SK-N-SH (cell line): ENCODE measurements around the gene HTR2B. TPM values are rescaled to one million over a fixed set of nuclear protein-coding genes. Genes with fewer than 3 reads are reported as not detected.

Experiments used
- CTCF ChIA-PET: fragments of 300-600, 350-600 bp; formaldehyde crosslinking; extraction: SDS; loops from one replicate; lab custom pipeline; 2021; lab: Yijun Ruan, JAX
- POLR2A ChIA-PET: fragments of 350-600 bp; sonication (Branson Sonifier 250); formaldehyde crosslinking; extraction: SDS; loops from one replicate; lab custom pipeline; 2020; ENCODE audit warnings: antibody characterized with exemption, inconsistent platforms; lab: Yijun Ruan, JAX
- DNase-seq: peaks from one replicate; pipeline ENCODE4 v3.0.0; 2012
- H2AFZ ChIP-seq: fragments of 200-600 bp; sonication (generic); 2 replicates; pipeline ENCODE4 v1.8.1; 2016; ENCODE audit warnings: antibody characterized with exemption, mild to moderate bottlenecking, low read depth
- H3F3A ChIP-seq: fragments of 200-600 bp; sonication (generic); replicated peaks from 2 replicates; pipeline ENCODE3; 2016; ENCODE audit warnings: antibody characterized with exemption, mild to moderate bottlenecking; ENCODE audit not compliant: insufficient read depth
- H3K27ac ChIP-seq, 2 experiments: fragments of 200-500 bp in 1 of 2; fragments of 200-600 bp in 1 of 2; sonication (Bioruptor generic) in 1 of 2; sonication (generic), shearing (Covaris generic) in 1 of 2; 2 replicates each; pipeline versions ENCODE4 v1.5.1 to v1.6.1; 2014 to 2016; ENCODE audit warnings: low read depth in 2 of 2, inconsistent platforms in 1 of 2, low read length in 1 of 2, mild to moderate bottlenecking in 1 of 2, mixed read lengths in 1 of 2
- H3K27me3 ChIP-seq: fragments of 200-600 bp; sonication (generic), shearing (Covaris generic); 2 replicates; pipeline ENCODE4 v1.6.1; 2016; ENCODE audit warnings: mixed run types; ENCODE audit not compliant: insufficient read depth
- H3K36me3 ChIP-seq, 2 experiments: fragments of 200-500 bp in 1 of 2; fragments of 200-600 bp in 1 of 2; sonication (Bioruptor generic) in 1 of 2; sonication (generic) in 1 of 2; replicated peaks in 1 of 2; 2 replicates each; pipeline versions ENCODE3 to v1.5.1; 2014 to 2016; ENCODE audit warnings: low read length in 1 of 2, mild to moderate bottlenecking in 1 of 2; ENCODE audit not compliant: insufficient read depth in 2 of 2, control insufficient read depth in 1 of 2
- H3K4me1 ChIP-seq, 2 experiments: fragments of 200-500 bp in 1 of 2; fragments of 200-600 bp in 1 of 2; sonication (Bioruptor generic) in 1 of 2; sonication (generic), shearing (Covaris generic) in 1 of 2; 2 replicates each; pipeline versions ENCODE4 v1.5.1 to v1.6.1; 2014 to 2016; ENCODE audit warnings: low read depth in 1 of 2, low read length in 1 of 2, mixed run types in 1 of 2; ENCODE audit not compliant: insufficient read depth in 2 of 2, control insufficient read depth in 1 of 2
- H3K4me2 ChIP-seq: fragments of 200-600 bp; sonication (generic), shearing (Covaris generic); 2 replicates; pipeline ENCODE4 v1.6.1; 2017; ENCODE audit warnings: mixed run types
- H3K4me3 ChIP-seq, 2 experiments: fragments of 200-500 bp in 1 of 2; fragments of 200-600 bp in 1 of 2; sonication (Bioruptor generic) in 1 of 2; sonication (generic), shearing (Covaris generic) in 1 of 2; 2 replicates each; pipeline versions ENCODE4 v1.5.1 to v1.8.1; 2014 to 2016; ENCODE audit warnings: low read depth in 2 of 2, inconsistent platforms in 1 of 2, low read length in 1 of 2, mild to moderate bottlenecking in 1 of 2, mixed read lengths in 1 of 2, moderate library complexity in 1 of 2
- H3K79me2 ChIP-seq: fragments of 200-600 bp; sonication (generic); 2 replicates; pipeline ENCODE4 v1.8.1; 2017; ENCODE audit warnings: mild to moderate bottlenecking; ENCODE audit not compliant: insufficient read depth
- H3K9ac ChIP-seq: fragments of 200-600 bp; sonication (generic); 2 replicates; pipeline ENCODE4 v1.6.1; 2017; ENCODE audit warnings: mixed run types
- H3K9me2 ChIP-seq: fragments of 200-600 bp; sonication (generic); 2 replicates; pipeline ENCODE4 v1.6.1; 2017; ENCODE audit warnings: mixed run types
- H3K9me3 ChIP-seq: fragments of 200-600 bp; sonication (generic); 2 replicates; pipeline ENCODE4 v1.6.1; 2017; ENCODE audit warnings: mixed run types, mild to moderate bottlenecking, moderate library complexity
- H4K20me1 ChIP-seq: fragments of 200-600 bp; sonication (generic); 2 replicates; pipeline ENCODE4 v1.6.1; 2017; ENCODE audit warnings: mild to moderate bottlenecking, mixed run types; ENCODE audit not compliant: insufficient read depth
- CHD2 ChIP-seq: fragments of 150-350 bp; IDR thresholded peaks from 2 replicates; pipeline ENCODE4 v1.6.1; 2018; ENCODE audit warnings: low read length; ENCODE audit not compliant: partially characterized antibody
- ELF1 ChIP-seq: IDR thresholded peaks from 2 replicates; pipeline ENCODE4 v1.4.0; 2012
- EP300 ChIP-seq, 2 experiments: IDR thresholded peaks; 2 replicates each; pipeline versions ENCODE4 v1.4.0 to v1.6.1; 2012; ENCODE audit warnings: borderline replicate concordance in 1 of 2, low read depth in 1 of 2, low read length in 1 of 2
- FOSL2 ChIP-seq: IDR thresholded peaks from 2 replicates; pipeline ENCODE4 v1.4.0; 2012; ENCODE audit warnings: low read depth, mild to moderate bottlenecking, moderate library complexity, borderline replicate concordance
- FOXJ3 ChIP-seq: sonication (generic); formaldehyde crosslinking; IDR thresholded peaks from 2 replicates; pipeline ENCODE4 v1.5.1; 2020; ENCODE audit warnings: mild to moderate bottlenecking, missing genetic modification reagents
- FOXM1 ChIP-seq: IDR thresholded peaks from 2 replicates; pipeline ENCODE4 v1.4.0; 2012; ENCODE audit warnings: low read depth, mild to moderate bottlenecking
- JUND ChIP-seq: IDR thresholded peaks from 2 replicates; pipeline ENCODE4 v1.4.0; 2012
- MAX ChIP-seq: IDR thresholded peaks from 2 replicates; pipeline ENCODE4 v1.4.0; 2012; ENCODE audit warnings: low read depth
- MXI1 ChIP-seq: IDR thresholded peaks from 2 replicates; pipeline ENCODE4 v1.6.1; 2012; ENCODE audit warnings: mild to moderate bottlenecking, low read depth, low read length, improper control_type of control experiment
- POLR2AphosphoS5 ChIP-seq: IDR thresholded peaks from 2 replicates; pipeline ENCODE4 v1.6.1; 2012; ENCODE audit warnings: low read depth, low read length
- RAD21 ChIP-seq: IDR thresholded peaks from 2 replicates; pipeline ENCODE4 v1.6.1; 2012; ENCODE audit warnings: mild to moderate bottlenecking, low read length
- RCOR1 ChIP-seq: fragments of 150-350 bp; IDR thresholded peaks from 2 replicates; pipeline ENCODE4 v1.6.1; 2017; ENCODE audit warnings: antibody characterized with exemption, low read length
- RFX5 ChIP-seq: IDR thresholded peaks from 2 replicates; pipeline ENCODE4 v1.6.1; 2012; ENCODE audit warnings: mild to moderate bottlenecking, improper control_type of control experiment, low read length
- RXRA ChIP-seq: IDR thresholded peaks from 2 replicates; pipeline ENCODE4 v1.4.0; 2012; ENCODE audit warnings: low read depth, mild to moderate bottlenecking, borderline replicate concordance
- SIN3A ChIP-seq: IDR thresholded peaks from 2 replicates; pipeline ENCODE4 v1.6.1; 2012; ENCODE audit warnings: low read depth, mild to moderate bottlenecking, low read length, moderate library complexity, borderline replicate concordance
- TAF1 ChIP-seq: IDR thresholded peaks from 2 replicates; pipeline ENCODE4 v1.6.1; 2012; ENCODE audit warnings: low read depth, mild to moderate bottlenecking, low read length, moderate library complexity, borderline replicate concordance
- TEAD4 ChIP-seq: IDR thresholded peaks from 2 replicates; pipeline ENCODE4 v1.4.0; 2012; ENCODE audit warnings: mild to moderate bottlenecking, borderline replicate concordance; ENCODE audit not compliant: insufficient read depth
- USF1 ChIP-seq: IDR thresholded peaks from 2 replicates; pipeline ENCODE4 v1.4.0; 2012; ENCODE audit warnings: low read depth, borderline replicate concordance
- YY1 ChIP-seq: IDR thresholded peaks from 2 replicates; pipeline ENCODE4 v1.4.0; 2012; ENCODE audit warnings: low read depth, mild to moderate bottlenecking
- WGBS: methylation state at CpG from one replicate; pipeline ENCODE4 v1.1.6; 2017; ENCODE audit warnings: low lambda C conversion rate; 5-methylcytosine and 5-hydroxymethylcytosine counted together
- polyA plus RNA-seq, 3 experiments: library from polyadenylated mRNA; depleted of rRNA; stranded (reverse); fragments of >200 nt; gene quantifications; 2 replicates each; pipeline ENCODE4 v1.2.3, GENCODE V29; 2012
- TF ChIP-seq, protein P1 (sequence below): fragments of 200-600 bp; sonication (generic); IDR thresholded peaks from 2 replicates; pipeline ENCODE4 v1.6.1; 2017; ENCODE audit warnings: antibody characterized with exemption, mild to moderate bottlenecking, moderate library complexity

Gene HTR2B
- polyA plus RNA-seq, 1 of the 3 experiments (the other 2 are of a cell fraction), result 0.25 TPM

- CTCF ChIA-PET, result interaction anchor here (0.9 to 3.5 kb wide), 7 partner anchors 9 to 370 kb away, joined by 3 to 21 read pairs (median 5); partner anchors contain the start of gene NCL
- 90% methylated on average over 4 of the region's 4 CpGs for WGBS
- DNase-seq, result no peak
- Histone ChIP-seq H3K4me2 (no peak overlapping the region), H3K79me2 (peaks cover 12% of the 10 kb centered on the region; the same call in 1 of the 2 replicates), H3K9ac (no peak overlapping the region), H3K9me2 (no peaks in the 10 kb centered on the region), H3K36me3 (peaks cover 51 to 62% of the 10 kb centered on the region in 2 experiments), H2AFZ (no peak overlapping the region), H3K4me1 (no peaks in the 10 kb centered on the region), H4K20me1 (no peaks in the 10 kb centered on the region), H3K4me3 (no peak overlapping the region), H3K9me3 (no peaks in the 10 kb centered on the region), H3K27me3 (no peaks in the 10 kb centered on the region), H3K27ac (no peak overlapping the region), H3F3A (peaks cover 4% of the 10 kb centered on the region)
- no peak for TF ChIP-seq ELF1
- TF ChIP-seq USF1, result no peak
- TF ChIP-seq POLR2AphosphoS5, result no peak
- TF ChIP-seq FOXM1, result no peak
- no peak for TF ChIP-seq FOSL2
- TF ChIP-seq TAF1, result no peak
- TF ChIP-seq RCOR1, result no peak
- TF ChIP-seq YY1, result no peak
- no peak for TF ChIP-seq JUND
- no peak for TF ChIP-seq EP300 (IDR thresholded peaks at IDR 0.05; ENCODE audit: borderline replicate concordance in 1 of 2, low read depth in 1 of 2, low read length in 1 of 2)
- no peak for TF ChIP-seq RFX5
- no peak for TF ChIP-seq TEAD4
- POLR2A ChIA-PET, result no interaction called here
Measured at GRCh38 chr2:231094736-231095346, 30.0 kb downstream of the HTR2B start.

DNA sequence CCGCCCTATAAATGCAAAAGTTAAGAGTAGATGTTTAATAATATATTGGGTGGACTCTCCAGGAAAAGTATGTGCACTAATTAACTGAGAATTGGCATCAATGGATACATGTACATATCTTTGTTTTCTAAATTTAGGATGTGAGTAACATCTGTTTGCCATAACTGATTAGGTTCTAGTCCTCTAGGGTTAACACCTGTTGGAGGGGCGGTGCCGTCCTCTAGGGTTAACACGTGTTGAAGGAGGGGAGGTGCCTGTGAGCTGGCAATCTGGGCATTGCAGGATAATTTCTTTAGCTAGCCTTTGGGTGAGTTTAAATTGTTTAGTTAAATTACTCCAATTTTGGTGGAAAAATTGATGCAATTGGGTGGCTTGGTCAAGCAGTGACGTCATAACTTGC lies 30.9 kb downstream of the HTR2B start:
- DNase-seq, result no peak
- H3K79me2 ChIP-seq, result peaks cover 12% of the 10 kb centered on the region; the same call in 1 of the 2 replicates
- no peak overlapping the region for H3K4me3 ChIP-seq
- H3K4me1 ChIP-seq, result no peaks in the 10 kb centered on the region
- no peak overlapping the region for H2AFZ ChIP-seq
- WGBS, result 95% methylated on average over 5 of the region's 5 CpGs
- no peaks in the 10 kb centered on the region for H3K9me3 ChIP-seq
- TF ChIP-seq MXI1 (no peak), CHD2 (no peak), YY1 (no peak), ELF1 (no peak), FOXJ3 (CRISPR knock-in tag) (no peak), FOXM1 (no peak), TAF1 (no peak), RAD21 (no peak), USF1 (no peak), MAX (no peak), SIN3A (no peak), RXRA (no peak)
- TF ChIP-seq, protein P1, sequence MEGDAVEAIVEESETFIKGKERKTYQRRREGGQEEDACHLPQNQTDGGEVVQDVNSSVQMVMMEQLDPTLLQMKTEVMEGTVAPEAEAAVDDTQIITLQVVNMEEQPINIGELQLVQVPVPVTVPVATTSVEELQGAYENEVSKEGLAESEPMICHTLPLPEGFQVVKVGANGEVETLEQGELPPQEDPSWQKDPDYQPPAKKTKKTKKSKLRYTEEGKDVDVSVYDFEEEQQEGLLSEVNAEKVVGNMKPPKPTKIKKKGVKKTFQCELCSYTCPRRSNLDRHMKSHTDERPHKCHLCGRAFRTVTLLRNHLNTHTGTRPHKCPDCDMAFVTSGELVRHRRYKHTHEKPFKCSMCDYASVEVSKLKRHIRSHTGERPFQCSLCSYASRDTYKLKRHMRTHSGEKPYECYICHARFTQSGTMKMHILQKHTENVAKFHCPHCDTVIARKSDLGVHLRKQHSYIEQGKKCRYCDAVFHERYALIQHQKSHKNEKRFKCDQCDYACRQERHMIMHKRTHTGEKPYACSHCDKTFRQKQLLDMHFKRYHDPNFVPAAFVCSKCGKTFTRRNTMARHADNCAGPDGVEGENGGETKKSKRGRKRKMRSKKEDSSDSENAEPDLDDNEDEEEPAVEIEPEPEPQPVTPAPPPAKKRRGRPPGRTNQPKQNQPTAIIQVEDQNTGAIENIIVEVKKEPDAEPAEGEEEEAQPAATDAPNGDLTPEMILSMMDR, result no peak
- TF ChIP-seq, all 33 proteins: peak for 0
- Histone ChIP-seq H3K27me3 (no peaks in the 10 kb centered on the region), H3K9me2 (no peaks in the 10 kb centered on the region), H4K20me1 (no peaks in the 10 kb centered on the region), H3K36me3 (peaks cover 54 to 56% of the 10 kb centered on the region in 2 experiments), H3K27ac (no peak overlapping the region), H3F3A (no peaks in the 10 kb centered on the region), H3K4me2 (no peak overlapping the region), H3K9ac (no peak overlapping the region)
- ChIA-PET POLR2A (no interaction called here), CTCF (interaction anchor here (1.1 to 3.5 kb wide), 4 partner anchors 10 to 318 kb away, joined by 3 to 21 read pairs (median 9); no protein-coding TSS in a partner anchor)
